ENCODE measurements around the gene SLC46A2. TPM values are rescaled to one million over a fixed set of nuclear protein-coding genes. Genes with fewer than 3 reads are reported as not detected.

The SLC46A2 gene, protein sequence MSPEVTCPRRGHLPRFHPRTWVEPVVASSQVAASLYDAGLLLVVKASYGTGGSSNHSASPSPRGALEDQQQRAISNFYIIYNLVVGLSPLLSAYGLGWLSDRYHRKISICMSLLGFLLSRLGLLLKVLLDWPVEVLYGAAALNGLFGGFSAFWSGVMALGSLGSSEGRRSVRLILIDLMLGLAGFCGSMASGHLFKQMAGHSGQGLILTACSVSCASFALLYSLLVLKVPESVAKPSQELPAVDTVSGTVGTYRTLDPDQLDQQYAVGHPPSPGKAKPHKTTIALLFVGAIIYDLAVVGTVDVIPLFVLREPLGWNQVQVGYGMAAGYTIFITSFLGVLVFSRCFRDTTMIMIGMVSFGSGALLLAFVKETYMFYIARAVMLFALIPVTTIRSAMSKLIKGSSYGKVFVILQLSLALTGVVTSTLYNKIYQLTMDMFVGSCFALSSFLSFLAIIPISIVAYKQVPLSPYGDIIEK
- total RNA-seq (10 to 100 TPM in 1 of 2 donors, 1 to 10 TPM in 1; 7.0 to 13.0 TPM), polyA plus RNA-seq (ENCODE audit: insufficient read length in 6 of 6) (1 to 10 TPM in 3 of 6 donors, under 1 TPM in 3; 0.26 to 1.5 (median 0.96) TPM)
- long read RNA-seq, donor 1, partial matches to known transcripts, result 0 of 3 reads
- long read RNA-seq, donor 1, other reads (novel, unspliced or antisense), result 0 of 3 reads
- long read RNA-seq, donor 2, partial matches to known transcripts, result 0 of 1 reads
- long read RNA-seq, donor 2, other reads (novel, unspliced or antisense), result 0 of 1 reads
- long read RNA-seq, donor 3, partial matches to known transcripts, result 0 of 1 reads
- long read RNA-seq, donor 3, other reads (novel, unspliced or antisense), result 0 of 1 reads
- long read RNA-seq, donor 4, partial matches to known transcripts, result 0 of 4 reads
- long read RNA-seq, donor 4, other reads (novel, unspliced or antisense), result 1 of 4 reads
- long read RNA-seq, donor 5, result 0 reads
- long read RNA-seq, donor 6, result 0 reads
- long read RNA-seq, donor 7, result 0 reads
- long read RNA-seq, donor 8, partial matches to known transcripts, result 0 of 1 reads
- long read RNA-seq, donor 8, other reads (novel, unspliced or antisense), result 0 of 1 reads
- long read RNA-seq, donor 9, result 0 reads
- long read RNA-seq, donor 10, transcript SLC46A2-201 (4 exons, 2,502 nt), result major isoform, 13 of 24 reads
- long read RNA-seq, donor 10, partial matches to known transcripts, result 0 of 24 reads
- long read RNA-seq, donor 10, other reads (novel, unspliced or antisense), result 11 of 24 reads
- long read RNA-seq, donor 11, result 0 reads
- long read RNA-seq, donor 12, partial matches to known transcripts, result 0 of 2 reads
- long read RNA-seq, donor 12, other reads (novel, unspliced or antisense), result 0 of 2 reads

- peak in 3 of 4 donors; percentile 24 to 90 (median 79) for DNase-seq
These were observed at the start of gene SLC46A2 for GRCh38 chr9:112890106-112891081. Gene SLC46A2 (minus strand): TSS chr9:112890876. CDS start chr9:112890681, 195 bp downstream.

GRCh38 chr9:112939418-112939817 is 48.7 kb upstream of the SLC46A2 start:
- ATAC-seq, result no peak
- intact Hi-C loops (cut with DNase I), result no loop called here
- no peak overlapping the region for H3K27ac ChIP-seq
- TF ChIP-seq CTCF (IDR thresholded peaks at IDR 0.05), result no peak
- H3K4me3 ChIP-seq, result no peak overlapping the region
- no peak for DNase-seq
- no peaks in the 10 kb centered on the region for H3K36me3 ChIP-seq
- no peaks in the 10 kb centered on the region for H3K27me3 ChIP-seq
- H3K9me3 ChIP-seq, result peaks cover 0 to under 1% of the 10 kb centered on the region in 2 donors
- H3K4me1 ChIP-seq, result no peaks in the 10 kb centered on the region

More at GRCh38 chr9:112890106-112891081, at the start of gene SLC46A2:
- peaks cover 8 to 54% of the 10 kb centered on the region in 2 donors for H3K4me1 ChIP-seq
- no peaks in the 10 kb centered on the region for H3K9me3 ChIP-seq
- peaks cover 0 to 36% of the 10 kb centered on the region in 2 donors for H3K27me3 ChIP-seq
- H3K27ac ChIP-seq, result peak within 1 kb of the TSS in 1 of 2 donors; percentile 42
- intact Hi-C loops (cut with DNase I), result no loop called here
- peak within 1 kb of the TSS; percentile 38 to 47 for H3K4me3 ChIP-seq
- no peaks in the 10 kb centered on the region for H3K36me3 ChIP-seq
- TF ChIP-seq CTCF (IDR thresholded peaks at IDR 0.05), result no peak
- peak; percentile 88 for ATAC-seq

GRCh38 chr9:112933696-112934095 is 43.0 kb upstream of the SLC46A2 start:
- Histone ChIP-seq H3K27me3 (peaks cover 0 to 6% of the 10 kb centered on the region in 2 donors), H3K4me1 (no peaks in the 10 kb centered on the region), H3K9me3 (no peaks in the 10 kb centered on the region), H3K36me3 (no peaks in the 10 kb centered on the region), H3K27ac (no peak overlapping the region), H3K4me3 (no peak overlapping the region)
- intact Hi-C loops (cut with DNase I), result no loop called here
- DNase-seq (no peak), ATAC-seq (no peak)
- TF ChIP-seq CTCF (IDR thresholded peaks at IDR 0.05), result no peak

GRCh38 chr9:112925058-112925641 is 34.5 kb upstream of the SLC46A2 start:
- TF ChIP-seq CTCF (IDR thresholded peaks at IDR 0.05), result no peak
- H3K27me3 ChIP-seq, result peaks cover 0 to 20% of the 10 kb centered on the region in 2 donors

More at GRCh38 chr9:112925058-112925641, 34.5 kb upstream of the SLC46A2 start:
- Histone ChIP-seq H3K36me3 (no peaks in the 10 kb centered on the region), H3K4me3 (no peak overlapping the region), H3K4me1 (peaks cover 0 to 4% of the 10 kb centered on the region in 2 donors), H3K27ac (no peak overlapping the region), H3K9me3 (no peaks in the 10 kb centered on the region)
- DNase-seq (peak in 2 of 4 donors; percentile 5 to 28), ATAC-seq (no peak)
- intact Hi-C loops (cut with DNase I), result loop anchor here in 1 of 2 donors (10.0 kb wide), 1 partner anchor 170 kb away; no protein-coding TSS in a partner anchor

All from left lung (tissue), 14 donors.